Stromal cell of bone marrow (primary cell): ENCODE measurements around the gene SIK3.
"Not testable (repeated sequence)": the region's sequence is repeated elsewhere in the genome, so short reads cannot be mapped to it uniquely, and the experiment has no call there.

ENCODE experiments used
- DNase-seq: peaks from one replicate; pipeline ENCODE4 v3.0.0-alpha.2; 2012; ENCODE audit warnings: low read depth

The SIK3 gene

DNA sequence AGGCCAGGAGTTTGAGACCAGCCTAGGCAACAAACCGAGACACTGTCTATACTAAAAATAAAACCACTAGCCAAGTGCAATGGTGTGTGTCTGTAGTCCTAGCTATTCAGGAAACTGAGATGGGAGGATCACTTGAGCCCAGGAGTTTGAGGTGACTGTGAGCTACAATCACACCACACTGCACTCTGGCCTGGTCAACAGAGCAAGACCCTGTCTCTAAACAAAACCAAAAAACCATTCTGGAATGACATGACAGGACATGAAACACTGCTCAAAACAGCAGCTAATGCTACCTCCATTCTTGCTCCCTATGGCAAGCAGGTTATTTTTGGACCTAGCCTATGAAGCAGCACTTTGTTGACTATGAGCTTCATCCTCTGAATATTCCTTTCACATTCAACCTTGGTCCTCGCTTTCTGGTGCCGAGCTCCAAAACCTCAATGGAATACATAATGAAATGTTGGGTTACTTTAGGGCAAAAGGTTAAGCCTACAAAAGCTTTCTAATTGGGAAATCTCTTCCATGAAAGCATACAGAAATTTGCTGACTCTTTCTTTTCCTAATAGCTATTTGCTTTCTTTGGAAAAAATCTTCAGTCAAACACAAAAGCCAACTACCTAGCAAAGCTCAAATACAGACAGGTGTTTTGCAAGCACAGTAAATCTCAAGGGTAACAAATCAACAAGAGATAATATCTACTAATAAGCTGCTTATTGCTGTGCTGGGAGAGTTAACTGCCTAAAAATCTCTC lies 21.1 kb downstream of the SIK3 start:
- DNase-seq = no peak

DNA sequence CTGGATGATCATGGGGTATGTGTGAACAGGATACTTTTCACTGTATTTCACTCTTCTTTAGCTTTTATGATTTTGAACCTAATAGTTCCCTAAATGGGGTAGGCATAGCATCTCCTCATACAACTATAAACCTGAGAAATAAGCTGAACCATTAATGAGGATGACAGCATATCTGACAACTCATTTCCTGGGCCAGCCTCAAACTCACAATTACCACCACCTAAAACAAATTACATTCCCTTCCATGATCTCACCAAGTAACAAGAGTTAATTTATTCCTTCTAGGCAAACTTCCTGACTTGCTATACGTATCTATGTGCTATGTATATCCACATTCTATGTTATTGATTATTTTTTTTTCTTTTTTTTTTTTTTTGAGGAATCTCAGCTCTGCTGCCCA lies 23.0 kb downstream of the SIK3 start:
- DNase-seq = no peak

DNA sequence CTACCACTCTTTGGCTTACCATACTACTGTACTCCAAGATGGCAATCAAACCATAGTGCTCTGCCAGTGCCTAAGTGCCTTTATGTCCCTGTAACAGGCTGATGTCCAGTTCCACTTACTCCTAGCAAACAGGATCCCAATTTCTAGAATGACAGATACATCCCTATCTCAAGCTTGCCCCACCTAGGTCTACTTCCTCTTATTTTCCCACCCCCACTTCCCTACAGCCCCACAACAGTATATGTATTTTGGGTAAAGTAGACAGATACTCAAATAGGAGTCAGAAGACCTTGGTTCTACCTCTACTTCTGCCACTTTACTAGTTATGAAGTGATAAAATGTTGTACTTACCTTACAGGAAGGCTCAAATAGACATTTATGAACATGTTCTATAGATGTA lies 24.1 kb downstream of the SIK3 start:
- DNase-seq = no peak

GRCh38 chr11:117073539-117073938 lies 24.7 kb downstream of the SIK3 start:
- DNase-seq = no peak

GRCh38 chr11:117072517-117073461 lies 25.4 kb downstream of the SIK3 start:
- peak; percentile 89 for DNase-seq

GRCh38 chr11:117071344-117071787 lies 26.9 kb downstream of the SIK3 start:
- no peak for DNase-seq

DNA sequence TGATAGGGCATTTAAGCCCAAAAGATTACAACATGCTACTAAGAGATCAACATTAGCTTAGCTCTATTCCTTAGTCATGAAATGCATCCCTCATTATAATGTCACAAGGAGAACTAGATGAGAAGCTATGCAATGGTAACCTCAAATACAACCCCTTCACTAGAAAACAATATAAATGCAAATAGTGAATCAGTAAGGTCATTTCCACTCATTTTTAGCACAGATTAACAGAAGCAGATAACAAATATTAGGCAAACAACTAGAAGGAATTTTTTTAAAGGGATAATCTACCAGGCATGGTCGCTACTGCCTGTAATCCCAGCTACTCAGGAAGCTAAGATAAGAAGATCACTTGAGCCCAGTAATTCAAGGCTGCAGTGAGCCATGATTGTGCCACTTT lies 28.2 kb downstream of the SIK3 start:
- DNase-seq = no peak

GRCh38 chr11:117068303-117068860 lies 29.8 kb downstream of the SIK3 start:
- DNase-seq = no peak

DNA sequence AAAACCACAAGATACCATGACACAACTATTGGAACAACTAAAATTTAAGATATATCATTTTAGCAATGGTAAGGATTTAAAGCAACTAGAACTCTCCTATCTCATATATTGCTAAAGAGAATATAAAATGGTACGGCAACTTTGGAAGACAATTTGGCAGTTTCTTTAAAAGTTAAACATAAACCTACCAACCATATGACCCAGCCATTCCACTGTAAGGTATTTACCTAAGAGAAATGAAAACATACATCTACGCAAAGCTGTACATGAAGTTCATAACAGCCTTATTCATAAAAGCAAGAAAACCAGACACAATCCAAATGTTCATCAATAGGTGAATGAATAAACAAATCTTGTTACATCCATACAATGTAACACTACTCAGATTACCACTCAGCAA lies 31.3 kb downstream of the SIK3 start:
- DNase-seq = no peak

DNA sequence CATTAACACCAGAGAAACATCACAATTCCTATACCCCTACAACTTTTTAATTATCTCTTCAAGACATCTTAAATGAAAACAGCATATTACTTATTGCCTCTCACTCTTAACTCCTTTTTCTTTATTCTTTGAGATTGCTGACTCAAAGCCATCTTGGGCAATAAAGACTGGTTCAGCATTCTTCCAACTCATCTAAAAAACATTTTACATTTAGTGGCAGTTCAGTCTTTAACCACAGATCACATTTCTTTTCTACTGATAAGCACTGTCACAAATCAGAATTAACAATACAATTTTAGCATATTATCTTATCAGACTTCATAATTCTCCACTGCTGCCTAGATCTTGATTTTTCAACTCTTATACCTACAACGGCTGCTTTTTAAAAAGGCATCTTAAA lies 34.0 kb downstream of the SIK3 start:
- peak; percentile 35 for DNase-seq

DNA sequence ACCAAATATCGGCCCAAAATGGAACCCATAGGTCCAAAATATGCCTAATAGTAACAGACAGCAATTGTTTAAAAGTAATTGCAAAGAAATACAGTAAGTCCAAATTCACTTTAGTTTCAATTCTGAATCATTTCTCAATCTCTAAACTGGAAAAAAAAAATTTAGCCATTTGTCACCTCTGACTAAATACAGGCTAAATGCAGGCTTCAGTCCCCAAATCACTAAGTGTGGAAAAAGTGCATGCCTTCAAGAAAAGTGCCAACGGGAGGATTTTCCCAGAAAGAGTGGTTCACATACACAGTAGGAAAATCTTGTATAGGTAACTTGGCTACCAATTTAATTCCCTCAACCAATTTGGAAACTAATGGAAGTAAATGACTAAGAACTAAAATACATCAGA lies 35.7 kb downstream of the SIK3 start:
- no peak for DNase-seq

DNA sequence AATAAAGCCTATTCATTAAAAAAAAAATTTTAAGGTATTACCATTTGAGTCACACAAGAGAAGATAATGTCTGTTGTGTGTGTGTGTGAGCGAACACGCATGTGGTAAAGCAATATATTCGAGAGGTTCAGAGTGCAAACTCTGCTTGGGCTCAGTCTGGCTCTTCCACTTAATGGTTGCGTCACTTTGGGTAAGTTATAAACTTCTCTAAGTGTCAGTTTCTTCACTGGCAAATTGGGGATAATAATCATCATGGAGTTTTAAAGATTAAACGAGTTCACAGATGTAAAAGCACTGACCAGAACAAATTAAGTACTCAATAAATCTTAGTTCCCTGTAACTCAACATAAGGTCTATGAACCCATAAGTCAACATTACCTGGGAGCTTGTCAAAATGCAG lies 37.0 kb downstream of the SIK3 start:
- DNase-seq = no peak

GRCh38 chr11:117059611-117060148 lies 38.5 kb downstream of the SIK3 start:
- DNase-seq = no peak

DNA sequence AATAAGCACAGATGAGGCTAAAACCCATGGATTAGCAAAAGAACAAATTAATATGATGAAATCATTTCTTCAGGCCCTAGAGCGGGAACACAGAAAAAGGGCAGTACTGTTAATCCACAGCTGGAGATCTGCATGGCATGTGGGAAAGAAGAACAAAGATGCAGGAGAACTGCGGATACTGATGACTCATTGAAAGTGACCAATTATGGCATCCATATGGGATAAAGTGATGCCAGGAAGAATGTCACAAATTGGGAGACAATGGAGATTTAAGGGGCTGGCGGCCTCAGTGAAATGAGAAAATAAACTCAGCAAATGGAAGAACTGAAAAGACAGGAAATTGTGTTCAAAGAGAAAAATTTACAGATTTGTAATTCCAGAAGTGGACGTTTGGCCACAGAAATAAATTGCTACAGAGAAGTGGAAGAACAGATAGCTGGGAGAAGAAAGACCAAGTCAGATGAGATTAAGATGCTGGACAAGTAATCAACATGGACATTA lies 39.4 kb downstream of the SIK3 start:
- DNase-seq = no peak

- no peak for DNase-seq
These were observed 40.5 kb downstream of the SIK3 start for GRCh38 chr11:117057727-117058126.

GRCh38 chr11:117057317-117057716 lies 40.9 kb downstream of the SIK3 start:
- no peak for DNase-seq

- no peak for DNase-seq
These were observed 42.8 kb downstream of the SIK3 start for GRCh38 chr11:117055469-117055868.

GRCh38 chr11:117054382-117054781 lies 43.8 kb downstream of the SIK3 start:
- DNase-seq = no peak

- no peak for DNase-seq
These were observed 45.8 kb downstream of the SIK3 start for GRCh38 chr11:117052196-117053149.

GRCh38 chr11:117050121-117050520 lies 48.1 kb downstream of the SIK3 start:
- DNase-seq = not testable (repeated sequence)

GRCh38 chr11:117046627-117047026 lies 51.6 kb downstream of the SIK3 start:
- not testable (repeated sequence) for DNase-seq
